ENCODE data around the gene SH3RF1. TPM values are rescaled to one million over a fixed set of nuclear protein-coding genes. Genes with fewer than 3 reads are reported as not detected.

The SH3RF1 gene
- total RNA-seq, 1 experiment from 2014 or later = 15.3 TPM

GRCh38 chr4:169051761-169052593 is 218.8 kb downstream of the SH3RF1 start:
- Histone ChIP-seq H4K8ac (replicated peaks; ENCODE audit: insufficient read length, low read depth, low read length) (no peak overlapping the region), H3K9ac (ENCODE audit: extremely low read depth, insufficient read length, low read length) (no peak overlapping the region), H3K27ac (ENCODE audit: insufficient read length, low read depth, low read length) (no peak overlapping the region), H3T11ph (ENCODE audit: low read length) (no peak overlapping the region), H2BK120ac (ENCODE audit: low read depth, low read length, poor library complexity, severe bottlenecking) (no peak overlapping the region), H2BK15ac (ENCODE audit: low read depth, low read length) (no peak overlapping the region), H3K4me2 (ENCODE audit: insufficient read depth, insufficient read length, low read length) (no peak overlapping the region), H3K4me1 (ENCODE audit: insufficient read depth, low read length) (no peaks in the 10 kb centered on the region), H3K9me3 (ENCODE audit: control insufficient read depth, low read depth, low read length) (no peaks in the 10 kb centered on the region), H3K14ac (ENCODE audit: insufficient read depth, low read length) (no peak overlapping the region), H3K27me3 (ENCODE audit: insufficient read depth, low read length) (no peaks in the 10 kb centered on the region), H3K4ac (ENCODE audit: low read depth, low read length) (no peak overlapping the region), H3K79me2 (ENCODE audit: insufficient read depth, low read length) (no peaks in the 10 kb centered on the region), H2AK5ac (ENCODE audit: insufficient read length, low read length) (no peak overlapping the region), H4K91ac (ENCODE audit: insufficient read length, low read depth, low read length) (no peak overlapping the region), H2BK12ac (ENCODE audit: insufficient read length, low read depth, low read length) (no peak overlapping the region), H3K56ac (ENCODE audit: insufficient read length, low read depth, low read length) (no peak overlapping the region), H3K23ac (ENCODE audit: insufficient read length, low read depth, low read length) (no peak overlapping the region), H4K20me1 (ENCODE audit: control insufficient read depth, insufficient read depth, insufficient read length) (no peaks in the 10 kb centered on the region), H3K79me1 (ENCODE audit: insufficient read depth, low read depth, low read length, poor library complexity, severe bottlenecking) (no peaks in the 10 kb centered on the region), H2BK5ac (ENCODE audit: insufficient read length, low read length) (no peak overlapping the region), H4K5ac (ENCODE audit: insufficient read length, low read depth, low read length) (no peak overlapping the region), H2BK20ac (ENCODE audit: low read depth, low read length, poor library complexity, severe bottlenecking) (no peak overlapping the region), H3K18ac (ENCODE audit: insufficient read length, low read depth, low read length) (no peak overlapping the region), H3K23me2 (ENCODE audit: insufficient read length, low read depth, low read length, poor library complexity, severe bottlenecking) (no peaks in the 10 kb centered on the region), H2AFZ (ENCODE audit: low read length) (no peak overlapping the region)
- Mint-ChIP-seq H3K4me1 (peaks cover 9% of the 10 kb centered on the region in 2 experiments), H3K9me3 (no peaks in the 10 kb centered on the region), H3K27ac (no peak overlapping the region), H3K27me3 (ENCODE audit: low read depth) (0 out of 2 replicates have a peak, but pooled peaks cover 2% of the 10 kb centered on the region), H3K36me3 (ENCODE audit: insufficient read depth in 1 of 3, low read depth in 3 of 3) (no peaks in the 10 kb centered on the region), H3K4me3 (no peak overlapping the region)
- WGBS (ENCODE audit: extremely low coverage, insufficient read length, low lambda C conversion rate) = no CpG with 5 or more reads among the region's 10 CpGs
- no peak for DNase-seq
- TF ChIP-seq CTCF (conservative IDR thresholded peaks at IDR 0.05) = no peak

Measured in H9 (cell line).